NCI-H1694 treated with DMSO at 0.1 percent for 48 hours (cell line): Measurements from ENCODE around the gene GINS2.

Experiments used
- DNase-seq: peaks from one replicate; lab custom pipeline; 2025; lab: John Stamatoyannopoulos, UW

The GINS2 gene

GRCh38 chr16:85689950-85690320, 1.2 kb upstream of the GINS2 start:
- DNase-seq = no peak

GRCh38 chr16:85689285-85689949, 663 bp upstream of the GINS2 start:
- no peak for DNase-seq

- DNase-seq = no peak
Measured at GRCh38 chr16:85687651-85688471, 893 bp downstream of the GINS2 start.

GRCh38 chr16:85686912-85687591, 1.7 kb downstream of the GINS2 start:
- DNase-seq = no peak

GRCh38 chr16:85685251-85685650, 3.5 kb downstream of the GINS2 start:
- DNase-seq = no peak

- DNase-seq = no peak
Measured at GRCh38 chr16:85683363-85683762, 5.4 kb downstream of the GINS2 start.

GRCh38 chr16:85682516-85682915, 6.2 kb downstream of the GINS2 start:
- no peak for DNase-seq

GRCh38 chr16:85681255-85681654, 7.5 kb downstream of the GINS2 start:
- DNase-seq = no peak

- no peak for DNase-seq
Measured at GRCh38 chr16:85680352-85680944, 8.3 kb downstream of the GINS2 start.

- no peak for DNase-seq
Measured at GRCh38 chr16:85679870-85680269, 8.9 kb downstream of the GINS2 start.

- DNase-seq = no peak
Measured at GRCh38 chr16:85678821-85679220, 9.9 kb downstream of the GINS2 start.

- no peak for DNase-seq
Measured at GRCh38 chr16:85678016-85678415, 10.7 kb downstream of the GINS2 start.

GRCh38 chr16:85677383-85677967, 11.3 kb downstream of the GINS2 start:
- no peak for DNase-seq

GRCh38 chr16:85676466-85676865, 12.3 kb downstream of the GINS2 start:
- DNase-seq = no peak

GRCh38 chr16:85675251-85675874, 13.4 kb downstream of the GINS2 start:
- DNase-seq = peak; percentile 32

GRCh38 chr16:85674828-85675227, 13.9 kb downstream of the GINS2 start:
- no peak for DNase-seq

GRCh38 chr16:85674418-85674755, 14.4 kb downstream of the GINS2 start:
- DNase-seq = peak; percentile 75

GRCh38 chr16:85673529-85674417, 15.0 kb downstream of the GINS2 start:
- peak; percentile 94 for DNase-seq

- DNase-seq = no peak
Measured at GRCh38 chr16:85670840-85671239, 17.9 kb downstream of the GINS2 start.

GRCh38 chr16:85668676-85669424, 19.9 kb downstream of the GINS2 start:
- no peak for DNase-seq
